ENCODE results near the gene SCAF4.

DNA sequence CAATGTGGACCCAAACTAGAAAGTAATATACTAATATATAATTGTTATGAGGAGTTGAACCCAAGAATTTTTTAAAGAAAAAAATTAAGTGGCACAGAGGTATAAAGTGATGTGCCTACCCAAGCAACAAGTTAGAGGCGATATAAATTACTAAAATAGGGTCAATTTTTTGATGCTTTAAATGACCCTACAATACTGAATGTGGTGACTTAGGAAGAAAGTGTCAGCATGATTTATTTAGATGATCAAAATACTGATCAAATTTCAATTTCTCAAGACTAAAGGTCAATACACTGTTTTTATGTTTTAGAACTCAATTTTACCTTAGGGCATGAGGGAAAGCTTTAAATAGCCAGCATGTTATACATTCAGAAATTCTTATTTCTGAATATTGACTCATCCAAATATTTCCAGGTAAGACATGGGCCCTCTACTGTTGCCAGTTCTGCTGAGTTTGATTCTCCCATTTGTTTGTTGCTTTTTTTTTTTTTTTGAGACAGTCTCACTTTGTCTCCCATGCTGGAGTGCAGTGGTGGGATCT lies 20.1 kb downstream of the SCAF4 start:
- TF ChIP-seq, protein P1, sequence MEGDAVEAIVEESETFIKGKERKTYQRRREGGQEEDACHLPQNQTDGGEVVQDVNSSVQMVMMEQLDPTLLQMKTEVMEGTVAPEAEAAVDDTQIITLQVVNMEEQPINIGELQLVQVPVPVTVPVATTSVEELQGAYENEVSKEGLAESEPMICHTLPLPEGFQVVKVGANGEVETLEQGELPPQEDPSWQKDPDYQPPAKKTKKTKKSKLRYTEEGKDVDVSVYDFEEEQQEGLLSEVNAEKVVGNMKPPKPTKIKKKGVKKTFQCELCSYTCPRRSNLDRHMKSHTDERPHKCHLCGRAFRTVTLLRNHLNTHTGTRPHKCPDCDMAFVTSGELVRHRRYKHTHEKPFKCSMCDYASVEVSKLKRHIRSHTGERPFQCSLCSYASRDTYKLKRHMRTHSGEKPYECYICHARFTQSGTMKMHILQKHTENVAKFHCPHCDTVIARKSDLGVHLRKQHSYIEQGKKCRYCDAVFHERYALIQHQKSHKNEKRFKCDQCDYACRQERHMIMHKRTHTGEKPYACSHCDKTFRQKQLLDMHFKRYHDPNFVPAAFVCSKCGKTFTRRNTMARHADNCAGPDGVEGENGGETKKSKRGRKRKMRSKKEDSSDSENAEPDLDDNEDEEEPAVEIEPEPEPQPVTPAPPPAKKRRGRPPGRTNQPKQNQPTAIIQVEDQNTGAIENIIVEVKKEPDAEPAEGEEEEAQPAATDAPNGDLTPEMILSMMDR (IDR thresholded peaks at IDR 0.05), result no peak
- no peak for TF ChIP-seq EZH2 (IDR thresholded peaks at IDR 0.05)
